Panc1 (cell line): Measurements from ENCODE around the gene SNX13.

ENCODE experiments used
- CTCF ChIP-seq: fragments of 450-650 bp; IDR thresholded peaks from 2 replicates; pipeline ENCODE4 v1.5.1; 2017; ENCODE audit warnings: mild to moderate bottlenecking
- POLR2AphosphoS5 ChIP-seq: IDR thresholded peaks from 2 replicates; pipeline ENCODE4 v1.6.1; 2012; ENCODE audit warnings: mild to moderate bottlenecking, low read depth, low read length, moderate library complexity
- REST ChIP-seq, 2 experiments: IDR thresholded peaks; 2 replicates each; pipeline ENCODE4 v1.6.1; 2011 to 2012; ENCODE audit warnings: low read depth in 2 of 2, control low read depth in 1 of 2, low read length in 1 of 2, mild to moderate bottlenecking in 1 of 2, moderate library complexity in 1 of 2; ENCODE audit not compliant: insufficient read depth in 1 of 2
- TCF7L2 ChIP-seq: IDR thresholded peaks from 2 replicates; pipeline ENCODE4 v1.6.1; 2011; ENCODE audit warnings: mild to moderate bottlenecking, low read depth, low read length, inconsistent platforms

GRCh38 chr7:17929647-17930395 lies 10.5 kb downstream of the SNX13 start:
- TF ChIP-seq CTCF (no peak), REST (IDR thresholded peaks at IDR 0.05; ENCODE audit: insufficient read depth in 1 of 2, low read depth in 2 of 2, low read length in 1 of 2) (no peak), TCF7L2 (no peak), POLR2AphosphoS5 (no peak)
